HG03280 (cell line): ENCODE measurements around the gene PCDHGB6.
"Not testable (repeated sequence)": the region's sequence is repeated elsewhere in the genome, so short reads cannot be mapped to it uniquely, and the experiment has no call there.

ENCODE experiments used
- ATAC-seq: cut with Tn5 transposase; IDR thresholded peaks from one replicate; pipeline ENCODE4 v1.9.1; 2021; ENCODE audit warnings: mild to moderate bottlenecking, moderate library complexity; ENCODE audit not compliant: unreplicated experiment

PCDHGB6 gene

DNA sequence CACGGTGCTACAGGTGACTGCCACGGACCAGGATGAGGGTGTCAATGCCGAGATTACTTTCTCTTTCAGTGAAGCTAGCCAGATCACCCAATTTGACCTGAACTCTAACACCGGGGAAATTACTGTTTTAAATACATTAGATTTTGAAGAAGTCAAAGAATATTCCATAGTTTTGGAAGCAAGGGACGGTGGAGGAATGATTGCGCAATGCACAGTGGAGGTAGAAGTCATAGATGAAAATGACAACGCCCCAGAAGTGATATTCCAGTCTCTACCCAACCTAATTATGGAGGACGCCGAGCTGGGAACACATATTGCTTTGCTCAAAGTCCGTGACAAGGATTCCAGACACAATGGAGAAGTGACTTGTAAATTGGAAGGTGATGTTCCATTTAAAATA is 19.2 kb upstream of the PCDHGB6 start:
- no peak for ATAC-seq

DNA sequence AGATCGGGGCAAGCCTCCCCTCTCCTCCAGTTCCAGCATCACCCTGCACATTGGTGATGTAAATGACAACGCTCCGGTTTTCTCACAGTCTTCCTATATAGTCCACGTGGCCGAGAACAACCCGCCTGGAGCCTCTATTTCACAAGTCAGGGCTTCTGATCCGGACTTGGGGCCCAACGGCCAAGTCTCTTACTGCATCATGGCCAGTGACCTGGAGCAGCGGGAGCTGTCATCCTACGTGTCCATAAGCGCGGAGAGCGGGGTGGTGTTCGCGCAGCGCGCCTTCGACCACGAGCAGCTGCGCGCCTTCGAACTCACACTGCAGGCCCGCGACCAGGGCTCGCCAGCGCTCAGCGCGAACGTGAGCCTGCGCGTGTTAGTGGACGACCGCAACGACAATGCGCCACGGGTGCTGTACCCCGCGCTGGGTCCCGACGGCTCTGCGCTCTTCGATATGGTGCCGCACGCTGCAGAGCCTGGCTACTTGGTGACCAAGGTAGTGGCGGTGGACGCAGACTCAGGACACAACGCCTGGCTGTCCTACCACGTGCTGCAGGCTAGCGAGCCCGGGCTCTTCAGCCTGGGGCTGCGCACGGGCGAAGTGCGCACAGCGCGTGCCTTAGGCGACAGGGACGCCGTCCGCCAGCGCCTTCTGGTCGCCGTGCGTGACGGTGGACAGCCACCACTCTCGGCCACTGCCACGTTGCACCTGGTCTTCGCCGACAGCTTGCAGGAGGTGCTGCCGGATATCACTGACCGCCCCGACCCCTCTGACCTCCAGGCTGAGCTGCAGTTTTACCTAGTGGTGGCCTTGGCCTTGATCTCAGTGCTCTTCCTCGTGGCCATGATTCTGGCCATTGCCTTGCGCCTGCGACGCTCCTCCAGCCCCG is 18.4 kb upstream of the PCDHGB6 start:
- no peak for ATAC-seq

DNA sequence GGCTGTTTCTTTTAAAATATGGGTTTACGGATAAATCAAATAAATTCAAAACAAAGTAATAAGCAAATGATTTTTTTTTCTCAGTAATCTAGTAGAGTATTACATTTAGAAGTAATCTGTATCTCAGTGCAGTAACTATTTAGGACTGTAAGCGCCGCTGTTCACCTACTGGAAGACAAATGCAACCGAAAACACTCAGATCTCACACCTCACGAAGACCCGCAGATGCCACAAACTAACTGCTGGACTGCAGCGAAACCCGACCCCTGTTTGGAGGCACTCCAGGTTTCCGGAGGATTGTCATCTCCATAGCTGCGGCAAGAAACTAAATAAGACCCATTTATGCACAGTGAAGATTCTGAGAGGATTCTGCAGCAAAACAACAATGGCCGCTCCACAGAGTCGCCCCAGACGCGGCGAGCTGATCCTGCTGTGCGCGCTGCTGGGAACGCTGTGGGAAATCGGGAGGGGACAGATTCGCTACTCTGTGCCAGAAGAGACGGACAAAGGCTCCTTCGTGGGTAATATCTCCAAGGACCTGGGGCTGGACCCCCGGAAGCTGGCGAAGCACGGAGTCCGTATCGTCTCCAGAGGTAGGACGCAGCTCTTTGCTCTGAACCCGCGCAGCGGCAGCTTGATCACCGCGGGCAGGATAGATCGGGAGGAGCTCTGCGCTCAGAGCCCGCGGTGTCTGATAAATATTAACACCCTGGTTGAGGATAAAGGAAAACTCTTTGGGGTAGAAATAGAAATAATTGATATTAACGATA is 15.2 kb upstream of the PCDHGB6 start, which contains the start of gene PCDHGA8:
TSS of gene PCDHGA8 (plus strand) at position 205 of the 770 bp plus-strand sequence. CDS start at position 386, 181 bp downstream.
- no peak for ATAC-seq

DNA sequence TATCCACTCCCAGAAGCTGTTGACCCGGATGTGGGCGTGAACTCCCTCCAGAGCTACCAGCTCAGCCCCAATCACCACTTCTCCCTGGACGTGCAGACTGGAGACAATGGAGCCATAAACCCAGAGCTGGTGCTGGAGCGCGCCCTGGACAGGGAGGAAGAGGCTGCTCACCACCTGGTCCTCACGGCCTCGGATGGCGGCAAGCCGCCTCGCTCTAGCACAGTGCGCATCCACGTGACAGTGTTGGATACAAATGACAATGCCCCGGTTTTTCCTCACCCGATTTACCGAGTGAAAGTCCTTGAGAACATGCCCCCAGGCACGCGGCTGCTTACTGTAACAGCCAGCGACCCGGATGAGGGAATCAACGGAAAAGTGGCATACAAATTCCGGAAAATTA is 14.6 kb upstream of the PCDHGB6 start:
- no peak for ATAC-seq

DNA sequence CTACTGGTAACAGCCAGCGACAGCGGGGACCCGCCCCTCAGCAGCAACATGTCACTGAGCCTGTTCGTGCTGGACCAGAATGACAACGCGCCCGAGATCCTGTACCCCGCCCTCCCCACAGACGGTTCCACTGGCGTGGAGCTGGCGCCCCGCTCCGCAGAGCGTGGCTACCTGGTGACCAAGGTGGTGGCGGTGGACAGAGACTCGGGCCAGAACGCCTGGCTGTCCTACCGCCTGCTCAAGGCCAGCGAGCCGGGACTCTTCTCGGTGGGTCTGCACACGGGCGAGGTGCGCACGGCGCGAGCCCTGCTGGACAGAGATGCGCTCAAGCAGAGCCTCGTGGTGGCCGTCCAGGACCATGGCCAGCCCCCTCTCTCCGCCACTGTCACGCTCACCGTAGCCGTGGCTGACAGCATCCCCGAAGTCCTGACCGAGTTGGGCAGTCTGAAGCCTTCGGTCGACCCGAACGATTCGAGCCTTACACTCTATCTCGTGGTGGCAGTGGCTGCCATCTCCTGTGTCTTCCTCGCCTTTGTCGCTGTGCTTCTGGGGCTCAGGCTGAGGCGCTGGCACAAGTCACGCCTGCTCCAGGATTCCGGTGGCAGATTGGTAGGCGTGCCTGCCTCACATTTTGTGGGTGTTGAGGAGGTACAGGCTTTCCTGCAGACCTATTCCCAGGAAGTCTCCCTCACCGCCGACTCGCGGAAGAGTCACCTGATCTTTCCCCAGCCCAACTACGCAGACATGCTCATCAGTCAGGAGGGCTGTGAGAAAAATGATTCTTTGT is 13.2 kb upstream of the PCDHGB6 start:
- not testable (repeated sequence) for ATAC-seq

DNA sequence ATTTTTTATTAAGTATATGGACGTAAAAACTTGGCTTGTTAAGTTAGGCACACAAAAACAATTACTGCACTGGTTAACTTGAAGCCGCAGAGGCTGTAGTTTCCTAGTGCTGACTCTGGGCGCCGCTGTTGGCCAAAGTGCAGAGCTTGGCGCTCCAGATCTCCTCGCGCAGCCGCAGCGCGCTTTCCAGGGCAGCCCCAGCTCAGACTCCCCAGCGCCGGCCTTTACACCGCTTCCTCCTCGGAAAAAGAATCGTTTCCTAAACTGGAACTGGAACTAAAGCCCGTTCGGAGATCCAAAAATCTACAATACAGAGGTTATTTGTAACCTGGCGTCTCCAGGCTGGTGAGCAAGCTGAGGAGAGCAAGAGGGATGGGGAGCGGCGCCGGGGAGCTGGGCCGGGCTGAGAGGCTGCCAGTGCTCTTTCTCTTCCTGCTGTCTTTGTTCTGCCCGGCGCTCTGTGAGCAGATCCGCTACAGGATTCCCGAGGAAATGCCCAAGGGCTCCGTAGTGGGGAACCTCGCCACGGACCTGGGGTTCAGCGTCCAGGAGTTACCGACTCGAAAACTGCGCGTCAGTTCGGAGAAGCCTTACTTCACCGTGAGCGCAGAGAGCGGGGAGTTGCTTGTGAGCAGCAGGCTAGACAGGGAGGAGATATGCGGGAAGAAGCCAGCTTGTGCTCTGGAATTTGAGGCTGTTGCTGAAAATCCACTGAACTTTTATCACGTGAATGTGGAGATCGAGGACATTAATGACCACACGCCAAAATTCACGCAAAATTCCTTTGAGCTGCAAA is 9.9 kb upstream of the PCDHGB6 start, which contains the start of gene PCDHGB5:
TSS of gene PCDHGB5 (plus strand) at position 192 of the 796 bp plus-strand sequence. CDS start at position 373, 181 bp downstream.
- not testable (repeated sequence) for ATAC-seq

DNA sequence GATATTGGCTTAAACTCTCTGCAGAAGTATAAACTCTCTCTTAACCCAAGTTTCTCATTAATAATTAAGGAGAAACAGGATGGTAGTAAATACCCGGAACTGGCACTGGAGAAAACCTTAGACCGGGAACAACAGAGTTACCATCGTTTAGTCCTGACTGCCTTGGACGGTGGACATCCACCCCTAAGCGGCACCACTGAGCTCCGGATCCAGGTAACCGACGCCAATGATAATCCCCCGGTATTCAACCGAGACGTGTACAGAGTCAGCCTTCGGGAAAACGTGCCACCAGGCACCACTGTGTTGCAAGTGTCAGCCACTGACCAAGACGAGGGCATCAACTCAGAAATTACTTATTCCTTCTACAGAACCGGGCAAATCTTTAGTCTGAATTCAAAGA is 9.2 kb upstream of the PCDHGB6 start:
- no peak for ATAC-seq

DNA sequence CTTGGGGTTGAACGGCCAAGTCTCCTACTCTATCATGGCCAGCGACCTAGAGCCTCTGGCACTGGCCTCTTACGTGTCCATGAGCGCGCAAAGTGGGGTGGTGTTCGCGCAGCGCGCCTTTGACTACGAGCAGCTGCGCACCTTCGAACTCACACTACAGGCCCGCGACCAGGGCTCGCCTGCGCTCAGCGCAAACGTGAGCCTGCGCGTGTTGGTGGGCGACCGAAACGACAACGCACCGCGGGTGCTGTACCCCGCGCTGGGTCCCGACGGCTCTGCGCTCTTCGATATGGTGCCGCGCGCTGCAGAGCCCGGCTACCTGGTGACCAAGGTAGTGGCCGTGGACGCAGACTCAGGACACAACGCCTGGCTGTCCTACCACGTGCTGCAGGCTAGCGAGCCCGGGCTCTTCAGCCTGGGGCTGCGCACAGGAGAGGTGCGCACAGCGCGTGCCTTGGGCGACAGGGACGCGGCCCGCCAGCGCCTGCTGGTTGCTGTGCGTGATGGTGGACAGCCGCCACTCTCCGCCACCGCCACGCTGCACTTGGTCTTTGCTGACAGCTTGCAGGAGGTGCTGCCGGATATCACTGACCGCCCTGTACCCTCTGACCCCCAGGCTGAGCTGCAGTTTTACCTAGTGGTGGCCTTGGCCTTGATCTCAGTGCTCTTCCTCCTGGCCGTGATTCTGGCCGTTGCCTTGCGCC is 8.1 kb upstream of the PCDHGB6 start:
- no peak for ATAC-seq

DNA sequence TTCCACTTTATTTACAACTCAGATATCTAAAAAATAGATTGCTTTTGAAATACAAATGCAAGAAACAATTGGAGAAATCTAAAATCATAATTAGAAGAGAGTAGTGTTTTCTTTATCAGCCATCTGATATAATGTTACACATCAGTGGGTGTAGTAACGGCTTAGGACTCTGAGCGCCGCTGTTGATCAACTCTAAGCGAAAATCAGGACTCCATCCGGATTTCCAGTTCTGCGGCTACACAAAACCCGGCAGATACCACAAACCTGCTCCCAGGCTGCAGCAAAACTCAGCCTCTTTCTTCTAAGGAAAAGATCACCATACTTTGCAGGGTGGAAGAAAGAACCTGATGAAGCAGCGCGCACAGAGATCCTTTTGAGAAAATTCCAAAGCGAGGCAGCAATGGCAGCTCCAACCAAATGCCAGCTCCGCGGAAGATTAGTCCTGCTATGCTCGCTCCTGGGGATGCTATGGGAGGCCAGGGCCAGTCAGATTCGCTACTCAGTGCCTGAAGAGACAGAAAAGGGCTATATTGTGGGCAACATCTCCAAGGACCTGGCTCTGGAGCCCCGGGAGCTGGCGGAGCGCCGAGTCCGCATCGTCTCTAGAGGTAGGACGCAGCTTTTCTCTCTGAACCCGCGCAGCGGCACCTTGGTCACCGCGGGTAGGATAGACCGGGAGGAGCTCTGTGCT is 5.1 kb upstream of the PCDHGB6 start, which contains the start of gene PCDHGA9:
TSS of gene PCDHGA9 (plus strand) at position 226 of the 691 bp plus-strand sequence. CDS start at position 401, 175 bp downstream.
- ATAC-seq, result no peak

DNA sequence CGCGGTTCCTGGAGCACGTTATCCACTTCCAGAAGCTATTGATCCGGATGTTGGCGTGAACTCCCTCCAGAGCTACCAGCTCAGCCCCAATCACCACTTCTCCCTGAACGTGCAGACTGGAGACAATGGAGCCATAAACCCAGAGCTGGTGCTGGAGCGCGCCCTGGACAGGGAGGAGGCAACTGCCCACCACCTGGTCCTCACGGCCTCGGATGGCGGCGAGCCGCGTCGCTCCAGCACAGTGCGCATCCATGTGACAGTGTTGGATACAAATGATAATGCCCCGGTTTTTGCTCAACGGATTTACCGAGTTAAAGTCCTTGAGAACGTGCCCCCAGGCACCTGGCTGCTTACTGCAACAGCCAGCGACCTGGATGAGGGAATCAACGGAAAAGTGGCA is 4.4 kb upstream of the PCDHGB6 start:
- ATAC-seq, result no peak

DNA sequence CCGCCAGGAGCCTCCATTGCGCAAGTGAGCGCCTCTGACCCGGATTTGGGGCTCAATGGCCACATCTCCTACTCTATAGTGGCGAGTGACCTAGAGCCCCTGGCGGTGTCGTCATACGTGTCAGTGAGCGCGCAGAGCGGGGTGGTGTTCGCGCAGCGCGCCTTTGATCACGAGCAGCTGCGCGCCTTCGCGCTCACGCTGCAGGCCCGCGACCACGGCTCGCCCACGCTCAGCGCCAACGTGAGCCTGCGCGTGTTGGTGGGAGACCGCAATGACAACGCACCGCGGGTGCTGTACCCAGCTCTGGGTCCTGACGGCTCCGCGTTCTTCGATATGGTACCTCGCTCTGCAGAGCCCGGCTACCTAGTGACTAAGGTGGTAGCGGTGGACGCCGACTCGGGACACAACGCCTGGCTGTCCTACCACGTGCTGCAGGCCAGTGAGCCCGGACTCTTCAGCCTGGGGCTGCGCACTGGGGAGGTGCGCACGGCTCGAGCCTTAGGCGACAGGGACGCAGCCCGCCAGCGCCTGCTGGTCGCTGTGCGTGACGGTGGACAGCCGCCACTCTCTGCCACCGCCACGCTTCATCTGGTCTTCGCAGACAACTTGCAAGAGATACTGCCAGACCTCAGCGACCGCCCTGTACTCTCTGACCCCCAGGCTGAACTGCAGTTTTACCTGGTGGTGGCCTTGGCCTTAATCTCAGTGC is 1.9 kb downstream of the PCDHGB6 start:
- no peak for ATAC-seq

DNA sequence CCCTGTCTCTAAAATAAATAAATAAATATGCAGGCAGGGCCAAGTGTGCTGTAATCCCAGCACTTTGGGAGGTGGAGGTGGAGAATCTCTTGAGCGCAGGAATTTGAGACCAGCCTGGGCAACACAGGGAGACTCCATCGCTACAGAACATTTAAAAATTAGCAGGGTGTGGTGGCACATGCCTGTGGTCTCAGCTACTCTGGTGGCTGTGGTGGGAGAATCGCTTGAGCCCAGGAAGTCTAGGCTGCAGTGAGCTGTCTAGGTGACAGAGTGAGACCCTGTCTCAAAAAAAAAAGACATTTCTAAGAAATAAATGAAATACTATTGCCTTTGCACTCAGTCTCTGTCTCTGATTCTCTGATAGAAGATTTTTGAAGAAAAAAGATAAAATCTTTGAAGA is 3.8 kb downstream of the PCDHGB6 start:
- ATAC-seq, result no peak

DNA sequence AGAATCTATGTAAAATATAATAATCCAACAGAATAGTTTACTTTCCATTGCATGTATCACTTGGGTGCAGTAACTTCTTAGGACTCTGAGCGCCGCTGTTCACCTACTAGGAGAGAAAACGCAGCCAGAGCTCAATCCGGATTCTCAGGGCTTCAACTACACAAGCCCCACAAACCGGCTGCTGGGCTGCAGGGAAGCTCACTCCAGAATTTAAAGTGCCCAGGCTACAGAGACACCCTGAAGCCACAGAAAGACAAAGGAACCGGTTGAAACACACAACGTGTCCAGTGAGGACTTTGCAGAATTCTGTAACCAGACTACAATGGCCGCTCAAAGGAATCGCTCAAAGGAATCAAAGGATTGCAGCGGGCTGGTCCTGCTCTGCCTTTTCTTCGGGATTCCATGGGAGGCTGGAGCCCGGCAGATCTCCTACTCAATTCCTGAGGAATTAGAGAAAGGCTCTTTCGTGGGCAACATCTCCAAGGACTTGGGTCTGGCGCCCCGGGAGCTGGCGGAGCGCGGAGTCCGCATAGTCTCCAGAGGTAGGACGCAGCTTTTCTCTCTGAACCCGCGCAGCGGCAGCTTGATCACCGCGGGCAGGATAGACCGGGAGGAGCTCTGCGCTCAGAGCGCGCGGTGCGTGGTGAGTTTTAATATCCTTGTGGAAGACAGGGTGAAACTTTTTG is 5.2 kb downstream of the PCDHGB6 start, which contains the start of gene PCDHGA10:
TSS of gene PCDHGA10 (plus strand) at position 134 of the 686 bp plus-strand sequence. CDS start at position 323, 189 bp downstream.
- peak; percentile 66 for ATAC-seq

DNA sequence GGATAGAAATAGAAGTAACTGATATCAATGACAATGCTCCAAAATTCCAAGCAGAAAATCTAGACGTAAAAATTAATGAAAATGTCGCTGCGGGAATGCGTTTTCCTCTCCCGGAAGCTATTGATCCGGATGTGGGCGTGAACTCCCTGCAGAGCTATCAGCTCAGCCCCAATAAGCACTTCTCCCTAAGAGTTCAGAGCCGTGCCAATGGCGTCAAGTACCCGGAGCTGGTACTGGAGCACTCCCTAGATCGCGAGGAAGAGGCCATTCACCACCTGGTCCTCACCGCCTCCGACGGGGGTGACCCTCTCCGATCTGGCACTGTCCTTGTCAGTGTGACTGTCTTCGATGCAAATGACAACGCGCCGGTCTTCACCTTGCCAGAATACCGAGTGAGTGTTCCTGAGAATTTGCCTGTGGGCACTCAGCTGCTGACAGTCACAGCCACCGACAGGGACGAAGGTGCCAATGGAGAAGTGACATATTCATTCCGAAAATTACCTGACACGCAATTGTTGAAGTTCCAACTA is 5.8 kb downstream of the PCDHGB6 start:
- ATAC-seq, result no peak

DNA sequence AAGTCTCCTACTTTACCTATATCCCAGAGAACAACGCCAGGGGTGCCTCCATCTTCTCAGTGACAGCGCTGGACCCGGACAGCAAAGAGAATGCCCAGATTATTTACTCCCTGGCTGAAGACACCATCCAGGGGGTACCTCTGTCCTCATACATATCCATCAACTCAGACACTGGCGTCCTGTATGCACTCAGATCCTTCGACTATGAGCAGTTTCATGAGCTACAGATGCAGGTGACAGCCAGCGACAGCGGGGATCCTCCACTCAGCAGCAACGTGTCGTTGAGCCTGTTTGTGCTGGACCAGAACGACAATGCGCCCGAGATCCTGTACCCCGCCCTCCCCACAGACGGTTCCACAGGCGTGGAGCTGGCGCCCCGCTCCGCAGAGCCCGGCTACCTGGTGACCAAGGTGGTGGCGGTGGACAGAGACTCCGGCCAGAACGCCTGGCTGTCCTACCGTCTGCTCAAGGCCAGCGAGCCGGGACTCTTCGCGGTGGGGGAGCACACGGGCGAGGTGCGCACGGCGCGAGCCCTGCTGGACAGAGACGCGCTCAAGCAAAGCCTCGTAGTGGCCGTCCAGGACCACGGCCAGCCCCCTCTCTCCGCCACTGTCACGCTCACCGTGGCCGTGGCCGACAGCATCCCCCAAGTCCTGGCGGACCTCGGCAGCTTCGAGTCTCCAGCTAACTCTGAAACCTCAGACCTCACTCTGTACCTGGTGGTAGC is 6.9 kb downstream of the PCDHGB6 start:
- ATAC-seq, result not testable (repeated sequence)

DNA sequence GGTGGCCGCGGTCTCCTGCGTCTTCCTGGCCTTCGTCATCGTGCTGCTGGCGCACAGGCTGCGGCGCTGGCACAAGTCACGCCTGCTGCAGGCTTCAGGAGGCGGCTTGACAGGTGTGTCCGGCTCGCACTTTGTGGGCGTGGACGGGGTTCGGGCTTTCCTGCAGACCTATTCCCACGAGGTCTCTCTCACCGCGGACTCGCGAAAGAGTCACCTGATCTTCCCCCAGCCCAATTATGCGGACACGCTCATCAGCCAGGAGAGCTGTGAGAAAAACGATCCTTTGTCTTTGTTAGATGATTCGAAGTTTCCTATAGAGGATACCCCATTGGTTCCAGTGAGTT is 7.4 kb downstream of the PCDHGB6 start:
- not testable (repeated sequence) for ATAC-seq
